22Rv1 (cell line): ENCODE results near the gene PFKFB3.

Experiments used
- ZFX ChIP-seq: fragments of 450-650 bp; IDR thresholded peaks from 2 replicates; pipeline ENCODE4 v1.6.1; 2017; ENCODE audit warnings: antibody characterized with exemption, borderline replicate concordance
- TF ChIP-seq, protein P1 (sequence below): fragments of 450-650 bp; IDR thresholded peaks from 2 replicates; pipeline ENCODE4 v1.5.1; 2017; ENCODE audit warnings: mild to moderate bottlenecking

DNA sequence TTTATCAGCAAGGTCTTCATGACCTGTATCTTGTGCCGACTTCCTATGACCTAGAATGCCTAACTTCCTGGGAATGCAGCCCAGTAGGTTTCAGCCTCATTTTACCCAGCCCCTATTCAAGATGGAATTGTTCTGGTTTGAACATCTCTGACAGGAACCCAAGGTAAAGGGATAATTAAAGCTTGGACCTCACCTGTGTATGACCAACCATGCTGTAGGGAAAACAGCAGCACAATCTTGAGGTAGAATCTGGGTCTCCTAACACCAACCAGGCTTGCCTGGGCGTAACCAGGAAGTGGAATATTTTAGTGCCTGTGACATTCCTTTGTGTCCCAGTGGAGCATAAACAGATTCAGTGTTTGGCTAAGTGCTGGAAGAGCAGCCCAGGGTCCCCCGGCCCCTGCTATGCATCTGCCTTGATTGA lies 94.1 kb downstream of the PFKFB3 start:
- TF ChIP-seq, protein P1, sequence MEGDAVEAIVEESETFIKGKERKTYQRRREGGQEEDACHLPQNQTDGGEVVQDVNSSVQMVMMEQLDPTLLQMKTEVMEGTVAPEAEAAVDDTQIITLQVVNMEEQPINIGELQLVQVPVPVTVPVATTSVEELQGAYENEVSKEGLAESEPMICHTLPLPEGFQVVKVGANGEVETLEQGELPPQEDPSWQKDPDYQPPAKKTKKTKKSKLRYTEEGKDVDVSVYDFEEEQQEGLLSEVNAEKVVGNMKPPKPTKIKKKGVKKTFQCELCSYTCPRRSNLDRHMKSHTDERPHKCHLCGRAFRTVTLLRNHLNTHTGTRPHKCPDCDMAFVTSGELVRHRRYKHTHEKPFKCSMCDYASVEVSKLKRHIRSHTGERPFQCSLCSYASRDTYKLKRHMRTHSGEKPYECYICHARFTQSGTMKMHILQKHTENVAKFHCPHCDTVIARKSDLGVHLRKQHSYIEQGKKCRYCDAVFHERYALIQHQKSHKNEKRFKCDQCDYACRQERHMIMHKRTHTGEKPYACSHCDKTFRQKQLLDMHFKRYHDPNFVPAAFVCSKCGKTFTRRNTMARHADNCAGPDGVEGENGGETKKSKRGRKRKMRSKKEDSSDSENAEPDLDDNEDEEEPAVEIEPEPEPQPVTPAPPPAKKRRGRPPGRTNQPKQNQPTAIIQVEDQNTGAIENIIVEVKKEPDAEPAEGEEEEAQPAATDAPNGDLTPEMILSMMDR = no peak
- no peak for TF ChIP-seq ZFX
